NCI-H460 (cell line): ENCODE results near the gene PTPN22. TPM values are rescaled to one million over a fixed set of nuclear protein-coding genes. Genes with fewer than 3 reads are reported as not detected.
A peak's percentile ranks its signal among the peaks of the same experiment; 100 is the strongest.

Source experiments
- DNase-seq: peaks from one replicate; pipeline ENCODE4 v3.0.0-alpha.2; 2016; ENCODE audit warnings: low read depth; ENCODE audit errors: extremely low read depth
- total RNA-seq: library from RNA; depleted of rRNA; stranded (reverse); fragments of >200 nt; shearing (Covaris generic); gene quantifications from 2 replicates; pipeline ENCODE4 v1.2.3, GENCODE V29; 2014

PTPN22 gene
- total RNA-seq, 1 experiment from 2014 or later, result not detected

DNA sequence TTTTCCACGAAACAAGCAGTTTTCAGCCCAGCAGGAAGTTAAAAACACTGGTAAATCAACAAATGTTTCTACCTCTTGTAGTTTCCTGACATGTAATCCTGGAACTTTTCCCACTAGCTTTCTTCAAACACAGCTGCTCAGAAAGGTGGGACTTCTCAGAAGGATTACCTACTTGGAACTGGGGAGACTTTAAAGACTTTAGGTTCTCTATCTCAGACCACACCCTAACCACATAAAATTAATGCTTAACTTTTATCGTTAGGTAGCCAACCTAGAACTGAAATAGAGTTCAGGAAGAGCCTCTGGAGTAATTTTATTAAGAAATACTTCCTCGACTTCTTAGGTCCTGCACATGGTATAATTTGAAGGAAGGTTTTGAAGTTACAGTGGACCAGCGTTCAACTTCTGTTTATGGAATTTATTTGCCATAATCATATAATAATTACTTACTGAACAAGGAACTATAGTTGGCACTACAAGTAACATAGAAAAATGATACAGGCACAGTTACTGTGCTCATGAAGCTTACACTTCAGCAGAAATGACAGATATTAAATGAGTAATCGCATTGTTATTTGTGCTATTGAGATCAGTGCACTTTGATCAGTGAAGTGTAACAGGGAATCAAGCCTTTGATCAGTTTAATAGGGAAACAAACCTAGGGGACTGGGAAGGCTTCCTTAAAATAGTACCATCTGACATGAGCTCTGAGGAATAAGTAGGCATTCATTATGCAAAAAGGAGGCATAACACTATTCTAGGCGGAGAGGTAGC lies 16.1 kb upstream of the PTPN22 start, which contains the start of gene BCL2L15:
Gene BCL2L15, minus strand, starts transcription at position 180 of the 774 bp plus-strand sequence. CDS start 206 bp downstream, outside the sequence.
- DNase-seq, result no peak

DNA sequence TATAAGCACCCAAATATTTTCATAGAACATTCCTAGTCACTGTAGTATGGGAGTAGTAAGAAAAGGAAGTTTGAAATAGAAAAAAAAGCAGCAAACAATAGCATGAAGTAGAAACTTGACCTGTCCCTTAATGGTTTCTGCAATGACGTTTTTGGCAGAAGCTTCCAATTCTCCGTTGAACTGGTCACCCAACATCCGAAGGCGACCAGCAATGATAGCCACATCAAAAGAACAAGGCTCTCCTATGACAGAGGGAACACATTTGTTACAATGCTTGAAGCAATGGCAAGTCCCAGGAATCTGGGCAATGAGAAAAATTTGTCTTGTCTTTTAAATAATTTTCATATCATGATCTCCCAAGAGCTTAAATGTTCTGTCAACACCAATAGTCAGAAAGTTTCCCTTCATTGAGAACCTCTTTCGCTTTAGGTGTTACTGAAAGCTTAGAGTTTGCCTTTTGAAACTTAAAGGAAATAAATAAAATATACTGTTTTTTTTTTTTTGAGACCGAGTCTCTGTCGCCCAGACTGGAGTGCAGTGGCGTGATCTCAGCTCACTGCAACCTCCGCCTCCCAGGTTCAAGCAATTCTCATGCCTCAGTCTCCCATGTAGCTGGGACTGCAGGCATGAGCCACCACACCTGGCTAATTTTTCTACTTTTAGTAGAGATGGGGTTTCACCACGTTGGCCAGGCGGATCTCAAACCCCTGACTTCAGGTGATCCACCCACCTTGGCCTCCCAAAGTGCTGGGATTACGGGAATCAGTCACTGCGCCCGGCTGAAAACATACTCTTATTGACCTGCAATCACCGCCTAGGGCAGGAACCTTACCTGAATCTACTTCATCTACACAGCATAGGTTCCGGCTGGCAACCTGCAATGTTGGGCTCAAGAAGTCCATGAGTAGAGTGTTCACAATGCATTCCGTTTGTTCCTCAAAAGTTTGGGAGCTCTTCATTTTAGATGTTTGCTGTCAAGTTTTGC lies 15.2 kb upstream of the PTPN22 start:
- no peak for DNase-seq

DNA sequence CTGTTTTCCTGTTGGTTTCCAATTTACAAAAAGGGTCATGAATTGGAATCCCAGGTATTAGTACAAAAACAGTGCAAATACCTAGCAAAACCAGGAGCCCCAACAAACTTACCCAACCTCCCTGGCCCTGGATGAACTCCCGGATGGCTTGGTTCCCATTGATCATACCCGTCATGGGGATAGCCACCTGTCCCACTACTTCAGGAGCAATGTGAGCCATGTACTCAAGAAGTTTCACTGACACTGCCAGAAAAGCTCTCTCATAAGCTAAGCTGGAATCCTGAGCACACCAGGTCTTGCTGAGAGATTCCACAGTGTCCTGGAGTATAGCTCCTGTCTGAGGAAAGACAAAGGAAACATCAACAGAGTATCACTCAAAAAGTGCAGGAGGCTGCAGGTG lies 10.1 kb upstream of the PTPN22 start:
- DNase-seq, result no peak

DNA sequence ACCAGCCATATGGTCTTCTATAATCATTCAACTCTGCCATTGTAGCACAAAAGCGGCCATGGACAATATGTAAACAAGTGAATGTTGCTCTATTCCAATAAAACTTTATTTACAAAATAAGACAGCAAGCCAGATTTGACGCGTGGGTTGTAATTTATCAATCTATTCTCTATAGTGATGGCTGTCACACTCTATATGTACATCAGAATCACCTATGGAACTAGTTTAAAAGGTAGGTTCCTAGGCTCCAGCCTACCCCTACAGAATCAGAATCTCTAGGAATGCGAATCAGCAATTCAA lies 8.2 kb upstream of the PTPN22 start:
- no peak for DNase-seq

DNA sequence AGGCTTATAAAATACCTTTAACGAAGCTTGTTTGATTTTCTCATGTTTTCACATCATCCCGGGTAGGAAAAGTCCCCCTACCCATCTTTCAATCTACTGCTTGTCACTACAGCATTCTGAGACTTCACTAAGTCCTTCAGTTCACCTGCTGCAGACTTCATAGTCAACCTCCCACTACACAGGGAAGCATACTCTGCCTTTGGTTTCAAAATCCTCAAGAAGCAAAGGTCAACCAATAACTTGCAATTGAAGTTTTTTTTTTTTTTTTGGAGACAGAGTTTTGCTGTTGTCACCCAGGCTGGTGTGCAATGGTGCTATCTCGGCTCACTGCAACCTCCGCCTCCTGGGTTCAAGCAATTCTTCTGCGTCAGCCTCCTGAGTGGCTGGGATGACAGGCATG lies 4.7 kb upstream of the PTPN22 start:
- no peak for DNase-seq

DNA sequence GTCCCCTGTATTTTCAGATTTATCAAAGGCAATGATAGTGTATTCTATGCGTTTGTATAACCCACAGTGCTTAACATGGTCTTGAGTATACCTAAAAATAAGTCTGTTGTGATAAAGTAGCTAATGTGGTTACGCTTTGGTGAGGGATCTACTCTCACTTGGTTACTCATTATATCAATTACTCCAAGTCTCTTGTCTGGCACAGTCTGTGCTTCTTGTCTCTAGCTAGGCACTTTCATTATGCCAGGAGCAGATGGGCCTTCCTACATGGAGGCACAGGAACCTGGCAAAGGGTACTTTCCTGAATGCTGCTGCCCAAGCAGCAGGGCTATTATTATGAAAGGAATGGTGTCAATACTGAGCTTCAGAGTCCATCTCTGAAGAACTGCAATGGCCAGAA lies 4.2 kb upstream of the PTPN22 start:
- no peak for DNase-seq

DNA sequence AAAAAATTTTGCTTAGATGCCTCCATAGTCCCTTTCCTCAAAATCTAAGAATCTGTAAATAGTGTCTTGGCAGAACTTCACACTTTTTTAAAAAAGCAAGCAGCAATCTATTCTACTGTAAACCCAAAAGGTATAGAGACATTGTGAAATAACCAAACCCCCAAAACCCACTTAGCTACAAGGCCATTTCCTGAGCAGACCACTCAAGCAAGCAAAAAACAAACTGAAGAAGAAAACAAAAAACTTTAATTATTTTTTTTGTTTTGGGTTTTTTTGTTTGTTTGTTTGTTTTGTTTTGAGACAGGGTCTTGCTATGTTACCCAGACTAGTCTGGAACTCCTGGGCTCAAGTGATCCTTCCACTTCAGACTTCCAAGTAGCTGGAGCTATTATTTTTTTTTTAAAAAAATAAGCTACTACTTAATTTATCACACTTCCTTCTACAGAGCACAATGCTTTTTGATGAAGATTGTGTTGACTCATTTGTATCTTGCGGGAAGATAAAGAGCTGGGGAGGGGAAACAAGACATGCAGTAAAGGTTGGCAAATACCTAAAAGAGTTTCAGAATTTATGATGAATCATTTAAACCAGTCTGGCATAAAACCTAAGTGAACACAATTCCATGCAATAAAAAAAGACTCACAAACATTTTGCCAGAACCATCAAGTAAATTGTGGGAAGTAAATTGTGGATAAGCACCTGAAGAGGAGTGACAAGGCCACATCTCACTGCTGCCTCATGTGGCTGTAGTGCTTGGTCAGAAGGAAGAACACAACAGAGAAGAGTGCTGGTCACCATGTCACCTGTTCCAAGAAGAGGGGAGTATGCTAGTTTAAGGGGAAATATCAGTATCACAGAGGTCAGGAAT lies 2.7 kb upstream of the PTPN22 start:
- no peak for DNase-seq

DNA sequence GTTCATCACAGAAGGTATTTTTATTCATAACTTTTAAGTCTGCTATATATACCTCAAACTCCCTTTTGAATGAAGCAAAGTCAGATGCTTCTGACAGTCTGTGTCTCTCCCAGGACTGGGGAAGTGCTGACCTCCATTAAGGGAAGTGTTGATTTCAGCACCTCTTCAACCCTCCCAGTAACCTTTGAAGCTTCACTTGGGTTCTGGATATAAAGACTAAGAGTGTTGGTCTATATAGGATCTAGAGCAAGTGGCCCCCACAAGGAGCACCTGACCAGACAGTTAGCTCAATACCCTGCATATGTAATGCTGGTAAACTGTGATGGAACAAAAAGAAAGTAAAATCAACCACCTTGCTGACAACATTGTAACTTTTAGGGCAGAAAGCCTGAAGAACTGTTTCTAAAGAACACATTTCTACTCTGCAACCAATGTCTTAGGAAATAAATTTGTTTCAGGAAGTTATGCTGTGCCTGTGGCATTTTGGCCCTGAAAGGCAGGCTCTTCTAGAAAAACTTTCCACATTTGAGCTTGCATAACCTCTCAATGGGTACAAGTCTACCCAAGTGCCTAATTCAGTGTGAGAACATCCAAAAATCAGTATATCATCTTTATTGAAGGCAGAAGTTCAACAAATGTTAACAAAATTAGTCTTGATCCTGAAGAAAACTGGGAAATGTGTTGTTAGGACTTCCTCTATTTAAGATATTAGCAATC lies 865 bp upstream of the PTPN22 start:
- no peak for DNase-seq

DNA sequence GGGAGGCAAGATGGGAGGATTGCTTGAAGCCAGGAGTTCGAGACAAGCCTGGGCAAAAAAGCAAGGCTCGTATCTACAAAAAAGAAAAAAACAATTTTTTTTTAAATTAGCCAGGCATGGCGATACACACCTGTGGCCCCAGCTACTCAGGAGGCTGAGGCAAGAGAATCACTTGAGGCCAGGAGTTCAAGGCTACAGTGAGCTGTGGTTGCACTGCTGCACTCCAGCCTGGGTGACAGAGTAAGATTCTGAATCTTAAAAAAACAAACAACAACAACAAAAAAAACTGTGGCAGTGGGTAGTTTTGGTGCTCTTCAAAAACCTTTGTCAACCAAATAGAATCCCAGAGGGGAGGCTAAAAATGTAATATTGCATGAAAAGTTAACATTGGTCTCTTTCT lies 734 bp downstream of the PTPN22 start:
- no peak for DNase-seq

DNA sequence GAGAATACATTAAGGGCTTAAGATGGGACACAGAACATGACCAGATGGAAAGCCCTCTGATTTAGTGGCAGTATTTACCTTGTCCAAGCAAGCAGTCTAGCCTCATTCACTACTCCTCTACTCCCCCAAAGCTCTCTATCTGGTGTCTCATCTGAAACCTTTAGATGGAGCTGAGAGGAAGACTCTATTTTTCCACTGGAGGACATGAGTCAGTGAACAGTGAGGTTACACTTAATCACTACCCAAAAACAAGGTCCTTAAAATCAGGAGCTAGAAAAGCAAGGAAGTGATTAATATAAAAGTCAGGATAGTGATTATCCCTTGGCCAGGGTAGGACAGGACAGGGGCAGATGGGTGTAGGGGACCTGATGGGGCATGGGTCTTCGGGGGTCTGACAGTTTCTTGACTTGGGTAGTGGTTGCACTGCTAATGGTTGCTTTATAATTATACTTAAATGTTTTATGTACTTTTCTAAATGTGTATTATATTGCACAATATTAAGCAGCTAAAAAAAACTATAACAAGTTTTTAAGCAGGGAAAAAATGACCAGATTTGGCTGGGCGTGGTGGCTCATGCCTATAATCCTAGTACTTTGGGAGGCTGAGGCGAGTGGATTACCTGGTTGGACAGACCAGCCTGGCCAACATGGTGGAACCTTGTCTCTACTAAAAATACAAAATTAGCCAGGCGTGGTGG lies 3.0 kb downstream of the PTPN22 start:
- DNase-seq, result no peak

DNA sequence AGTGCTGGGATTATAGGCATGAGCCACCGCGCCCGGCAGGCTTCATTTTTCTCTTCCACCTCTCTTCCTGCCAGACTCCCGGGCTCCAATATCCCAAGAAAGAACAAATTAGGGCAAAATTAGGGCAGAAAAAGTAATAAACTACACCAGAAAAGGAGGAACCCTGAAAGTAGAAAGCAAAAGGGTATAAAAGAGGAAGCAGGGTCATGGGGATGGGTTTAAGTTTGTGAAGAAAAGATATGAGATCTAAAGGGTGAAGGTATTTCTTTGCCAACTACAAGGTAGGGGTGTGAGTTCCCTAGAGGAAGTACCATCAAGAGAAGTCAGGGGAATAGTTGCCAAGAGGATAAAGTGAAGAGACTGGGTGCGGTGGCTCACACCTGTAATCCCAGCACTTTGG lies 9.9 kb downstream of the PTPN22 start:
- DNase-seq, result no peak

DNA sequence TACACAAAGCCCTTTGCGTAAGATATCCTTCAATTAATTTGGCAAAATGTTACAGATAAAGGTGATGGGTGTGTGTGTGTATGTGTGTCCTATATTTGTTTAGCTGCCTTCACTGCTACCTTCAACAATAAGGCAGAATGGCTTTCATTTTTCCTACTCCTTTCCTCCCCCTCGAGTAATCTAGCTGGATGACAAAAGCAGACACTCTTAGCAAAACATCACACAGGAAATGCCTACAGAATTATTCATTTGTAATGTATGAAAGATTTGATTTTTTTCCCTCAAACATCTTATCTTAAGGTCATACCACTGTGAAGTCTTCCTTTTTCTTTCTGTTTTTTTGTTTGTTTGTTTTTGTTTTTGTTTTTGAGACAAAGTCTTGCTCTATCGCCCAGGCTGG lies 10.6 kb downstream of the PTPN22 start:
- DNase-seq, result peak; percentile 11

DNA sequence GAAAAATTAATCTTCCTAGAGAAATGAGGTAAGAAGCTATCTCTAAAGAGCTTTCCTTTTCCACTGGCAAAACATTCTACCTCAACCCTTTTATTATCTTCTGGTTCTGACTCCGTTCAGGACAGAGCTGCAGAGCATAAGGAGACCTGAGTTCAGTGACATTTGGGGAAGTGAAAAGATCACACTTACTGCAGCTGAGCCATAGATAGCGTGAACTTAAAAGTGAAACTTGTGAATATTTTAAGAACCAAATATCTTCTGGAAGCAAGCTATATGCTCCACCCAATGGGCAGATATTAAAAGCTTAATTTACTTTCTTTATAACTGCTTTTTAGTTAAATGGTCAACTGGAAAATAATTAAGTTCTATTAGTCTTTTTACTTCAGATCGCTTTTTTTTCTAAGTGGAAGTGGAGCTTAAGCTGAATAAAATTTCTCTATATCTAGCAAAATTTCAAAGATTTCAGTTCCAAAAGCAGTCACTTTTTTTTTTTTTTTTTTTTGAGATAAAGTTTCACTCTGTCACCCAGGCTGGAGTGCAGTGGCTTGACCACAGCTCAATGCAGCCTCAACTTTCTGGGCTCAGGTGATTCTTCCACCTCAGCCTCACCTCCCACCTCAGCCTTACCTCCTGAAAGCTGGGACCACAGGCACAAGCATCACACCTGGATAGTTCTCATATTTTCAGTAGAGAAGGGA lies 11.9 kb downstream of the PTPN22 start:
- no peak for DNase-seq

DNA sequence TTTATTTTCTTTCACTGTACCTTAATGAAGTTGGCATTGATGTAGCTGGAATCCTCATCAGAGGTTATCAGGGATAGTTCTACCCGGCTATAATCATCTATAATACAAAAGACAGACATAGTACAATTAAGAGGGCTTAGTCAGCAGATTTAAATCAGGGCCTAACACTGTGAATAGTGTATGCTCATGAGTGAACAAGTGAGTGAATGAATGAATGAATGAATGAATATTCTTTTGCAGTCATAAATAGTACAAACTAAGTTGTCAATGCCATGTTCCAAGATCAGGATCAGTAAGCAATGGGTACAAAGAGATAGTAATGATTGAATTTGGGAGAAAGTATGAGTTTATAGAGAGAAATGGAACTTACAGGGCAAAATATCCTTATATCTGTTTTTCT lies 12.5 kb downstream of the PTPN22 start:
- no peak for DNase-seq

DNA sequence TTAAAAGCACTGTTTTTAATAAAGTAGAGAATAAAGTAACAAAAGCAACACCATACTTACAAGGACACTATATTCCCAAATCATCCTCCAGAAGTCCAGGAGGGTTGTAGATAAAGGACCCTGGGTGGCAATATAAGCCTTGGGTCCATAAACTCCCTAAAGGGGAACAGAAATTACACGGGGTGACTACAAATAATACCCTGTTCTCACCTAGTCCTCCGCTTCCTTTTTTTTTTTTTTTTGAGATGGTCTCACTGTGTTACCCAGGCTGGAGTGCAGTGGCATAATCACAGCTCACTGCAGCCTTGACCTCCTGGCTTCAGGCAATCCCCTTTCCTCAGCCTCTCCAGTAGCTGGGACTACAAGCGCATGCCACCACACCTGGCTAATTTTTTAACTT lies 13.1 kb downstream of the PTPN22 start:
- no peak for DNase-seq

DNA sequence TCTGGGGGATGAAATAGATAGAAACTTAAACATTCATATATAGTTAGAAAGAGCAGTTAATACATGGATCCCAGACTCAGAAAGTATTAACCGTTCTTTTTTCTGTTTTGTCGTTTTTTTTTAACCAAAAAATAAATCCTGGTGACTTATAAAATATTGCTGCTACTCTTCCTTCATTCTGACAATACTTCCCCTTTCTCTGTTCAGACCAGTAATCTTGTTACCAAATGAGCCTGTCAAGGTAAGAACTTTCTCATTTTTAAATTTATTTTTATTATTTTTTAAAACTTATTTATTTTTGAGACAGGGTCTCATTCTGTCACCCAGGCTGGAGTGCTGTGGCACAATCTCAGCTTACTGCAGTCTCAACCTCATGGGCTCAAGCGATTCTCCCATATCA lies 13.7 kb downstream of the PTPN22 start:
- no peak for DNase-seq

DNA sequence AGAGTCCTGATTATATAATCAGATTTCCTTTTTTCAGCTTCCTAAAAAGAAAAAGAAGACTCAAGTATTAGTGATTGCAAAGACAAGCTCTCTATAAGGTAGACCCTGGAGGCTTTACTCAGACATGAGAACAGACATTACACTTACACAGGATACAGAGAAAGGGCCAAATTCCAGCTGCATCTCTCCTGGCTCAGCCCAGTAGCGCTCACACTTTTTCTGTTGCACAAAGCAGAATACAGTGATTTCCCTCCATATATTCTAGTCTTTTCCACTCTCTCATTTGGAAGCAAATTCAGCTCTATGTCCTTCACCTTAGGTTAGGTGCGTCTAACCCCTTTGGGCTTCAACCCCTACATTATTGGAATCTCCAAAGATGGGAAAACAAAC lies 15.1 kb downstream of the PTPN22 start:
- DNase-seq, result no peak

DNA sequence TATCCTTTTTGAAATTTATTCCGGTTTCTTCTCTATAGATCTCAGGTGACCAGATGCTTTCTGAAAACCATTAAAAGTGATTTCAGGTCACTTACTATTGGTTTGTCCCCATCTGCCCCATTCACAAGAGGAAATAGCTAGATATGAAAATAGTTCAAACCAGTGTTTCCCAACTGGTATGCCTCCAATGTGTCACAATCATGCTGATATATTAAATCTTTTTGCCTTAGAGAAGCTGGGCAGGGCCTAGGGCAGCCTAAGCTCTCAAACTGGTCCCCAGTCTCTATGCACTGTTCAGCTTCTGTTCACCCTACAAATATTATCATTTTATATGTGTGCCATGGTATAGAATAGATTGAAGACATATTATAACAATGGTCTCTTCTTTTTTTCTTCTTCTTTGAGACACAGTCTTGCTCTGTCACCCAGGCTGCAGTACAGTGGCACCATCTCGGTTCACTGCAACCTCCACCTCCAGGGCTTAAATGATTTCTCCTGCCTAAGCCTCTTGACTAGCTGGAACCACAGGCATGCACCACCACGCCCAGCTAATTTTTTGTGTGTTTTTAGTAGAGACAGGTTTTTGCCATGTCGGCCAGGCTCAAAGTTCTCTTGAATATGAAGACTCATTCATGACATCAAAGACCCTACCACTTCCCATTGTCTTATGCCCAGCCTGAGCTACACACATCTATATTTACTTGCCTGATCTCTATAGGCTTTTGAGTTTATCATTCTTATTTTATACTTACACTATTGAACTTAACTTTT lies 15.7 kb downstream of the PTPN22 start:
- no peak for DNase-seq
